Measurements from ENCODE around the gene OSBPL7.
A peak's percentile ranks its signal among the peaks of the same experiment; 100 is the strongest.

The OSBPL7 gene

DNA sequence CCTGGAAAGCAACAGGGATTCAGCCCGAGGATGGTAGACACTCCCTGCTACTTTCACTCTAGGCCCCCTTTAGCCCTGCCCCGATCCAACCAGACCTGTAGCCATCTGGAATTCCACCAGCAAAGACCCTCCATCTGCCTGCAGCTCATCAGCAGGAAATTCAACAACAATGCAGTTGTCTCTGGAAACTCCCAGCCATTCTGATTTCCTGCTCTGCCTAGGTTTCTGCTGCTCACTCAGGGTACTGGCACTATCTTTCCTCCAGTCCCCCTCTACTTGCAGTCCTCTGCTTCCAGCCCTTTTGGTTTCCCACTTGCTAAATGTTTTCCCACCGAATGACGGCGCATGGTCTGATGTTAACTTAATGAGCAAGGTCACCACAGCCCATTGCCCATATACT is 32.0 kb upstream of the OSBPL7 start:
- DNase-seq (ENCODE audit: low read depth), result no peak
- TF ChIP-seq CTCF (conservative IDR thresholded peaks at IDR 0.05; ENCODE audit: low read depth, low read length), result no peak
- no peak overlapping the region for H3K4me3 ChIP-seq (ENCODE audit: low read depth, low read length)

GRCh38 chr17:47852113-47852949 is 30.7 kb upstream of the OSBPL7 start:
- no peak for TF ChIP-seq CTCF (conservative IDR thresholded peaks at IDR 0.05; ENCODE audit: low read depth, low read length)
- peak; percentile 13 for DNase-seq (ENCODE audit: low read depth)
- no peak overlapping the region for H3K4me3 ChIP-seq (ENCODE audit: low read depth, low read length)

DNA sequence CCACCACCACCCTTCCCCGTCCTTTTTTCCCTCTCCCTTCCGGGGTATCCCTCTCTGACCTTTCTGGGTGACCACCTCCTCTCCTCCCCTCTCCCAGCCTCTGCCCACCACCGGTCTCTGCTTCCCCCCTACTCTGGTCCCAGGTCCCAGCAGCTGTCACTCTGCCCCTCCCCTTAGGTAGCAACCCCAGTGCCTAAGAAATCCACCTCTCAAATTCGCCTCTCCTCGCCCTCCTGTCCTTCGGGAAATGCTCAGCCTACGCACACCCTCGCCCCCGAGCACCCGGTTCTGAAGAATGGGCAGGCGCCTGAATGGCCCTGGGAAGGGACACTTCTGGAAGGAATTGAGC is 30.1 kb upstream of the OSBPL7 start:
- no peak overlapping the region for H3K4me3 ChIP-seq (ENCODE audit: low read depth, low read length)
- DNase-seq (ENCODE audit: low read depth), result no peak
- TF ChIP-seq CTCF (conservative IDR thresholded peaks at IDR 0.05; ENCODE audit: low read depth, low read length), result no peak

DNA sequence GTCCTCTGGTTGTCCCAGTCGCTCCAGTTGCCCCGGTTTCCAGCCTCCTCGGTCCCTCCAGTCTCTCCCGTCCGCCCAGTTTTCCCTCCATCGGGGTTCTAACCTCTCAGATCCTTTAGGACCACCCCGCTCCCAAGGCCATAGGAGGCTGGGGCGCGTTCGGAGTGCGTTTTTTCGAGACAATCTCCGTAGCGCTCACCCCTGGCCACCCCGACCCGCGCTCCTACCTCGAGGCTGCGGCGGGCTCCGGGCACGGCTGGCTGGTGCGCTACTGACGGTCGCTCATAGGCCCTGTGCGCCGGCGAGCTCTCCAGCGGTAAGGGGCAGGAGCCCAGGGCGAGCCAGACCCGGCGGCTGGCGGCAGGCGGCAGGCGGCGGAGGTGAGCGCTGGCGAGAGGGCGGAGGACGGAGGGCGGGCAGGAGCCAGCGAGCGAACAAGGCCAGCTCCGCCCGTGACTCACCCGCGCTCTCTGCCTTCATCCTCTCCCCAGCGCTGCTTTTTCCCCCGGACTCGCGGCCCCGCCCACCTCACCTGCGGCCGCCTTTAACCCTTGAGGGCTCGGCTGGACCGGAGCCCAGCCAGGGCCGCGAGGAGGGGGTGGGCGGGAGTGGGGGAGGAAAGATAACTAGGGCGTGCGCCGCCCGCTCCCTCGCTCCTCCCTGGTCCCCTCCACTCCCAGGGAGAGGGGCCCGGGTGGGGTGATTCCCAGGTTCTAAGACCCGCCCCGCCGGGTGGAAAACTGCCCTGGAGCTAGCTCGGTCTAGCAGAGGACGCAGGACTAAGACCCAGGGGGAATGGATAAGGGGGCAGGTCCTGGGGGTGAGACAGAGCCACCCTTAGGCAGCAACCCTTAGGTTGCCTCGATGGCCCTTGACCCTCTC is 29.3 kb upstream of the OSBPL7 start, which contains the start of gene SP6:
Gene SP6, minus strand, starts transcription at position 472 of the 882 bp plus-strand sequence. CDS start 2,734 bp downstream, outside the sequence.
- DNase-seq (ENCODE audit: low read depth), result peak; percentile 34
- TF ChIP-seq CTCF (conservative IDR thresholded peaks at IDR 0.05; ENCODE audit: low read depth, low read length), result no peak
- no peak within 1 kb of the TSS for H3K4me3 ChIP-seq (ENCODE audit: low read depth, low read length)

DNA sequence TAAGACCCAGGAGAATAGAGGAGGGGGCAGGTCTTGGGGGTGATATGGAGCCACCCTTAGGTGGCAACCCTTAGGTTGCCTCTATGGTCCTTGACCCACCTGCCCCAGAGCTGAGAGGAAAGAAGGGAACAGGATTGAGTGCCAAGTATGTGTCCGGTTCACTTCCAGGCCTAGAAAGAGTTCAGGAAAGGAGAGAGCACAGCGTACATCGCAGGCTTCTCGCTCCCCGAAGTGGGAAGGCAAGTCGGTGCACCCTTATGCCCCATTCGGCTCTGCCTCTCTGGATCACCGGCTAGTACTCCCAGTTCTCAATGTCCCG is 28.7 kb upstream of the OSBPL7 start:
- DNase-seq (ENCODE audit: low read depth), result no peak
- no peak overlapping the region for H3K4me3 ChIP-seq (ENCODE audit: low read depth, low read length)
- no peak for TF ChIP-seq CTCF (conservative IDR thresholded peaks at IDR 0.05; ENCODE audit: low read depth, low read length)

DNA sequence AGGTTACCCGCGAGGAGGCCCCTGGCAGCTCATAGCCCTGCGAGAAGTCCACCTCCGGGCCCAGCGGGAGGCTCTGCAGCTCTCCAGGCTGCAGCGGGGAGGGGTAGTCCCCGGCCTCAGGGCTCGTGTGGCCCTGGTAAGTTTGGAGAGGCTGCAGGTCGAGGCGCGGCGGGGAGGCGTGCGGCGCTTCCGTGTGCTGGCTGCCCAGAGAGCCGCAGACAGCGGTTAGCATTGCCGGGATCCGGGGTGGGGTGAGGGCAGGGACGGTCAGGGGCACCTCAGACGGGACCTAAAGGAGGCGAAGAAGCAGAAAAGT is 26.6 kb upstream of the OSBPL7 start:
- DNase-seq (ENCODE audit: low read depth), result no peak
- H3K4me3 ChIP-seq (ENCODE audit: low read depth, low read length), result no peak overlapping the region
- TF ChIP-seq CTCF (conservative IDR thresholded peaks at IDR 0.05; ENCODE audit: low read depth, low read length), result no peak

Data from choroid plexus epithelial cell (primary cell).